CMK (cell line): ENCODE data around the gene CIT.

Source experiments
- DNase-seq: peaks from one replicate; pipeline ENCODE4 v3.0.0-alpha.2; 2010; ENCODE audit warnings: low read depth

CIT gene

DNA sequence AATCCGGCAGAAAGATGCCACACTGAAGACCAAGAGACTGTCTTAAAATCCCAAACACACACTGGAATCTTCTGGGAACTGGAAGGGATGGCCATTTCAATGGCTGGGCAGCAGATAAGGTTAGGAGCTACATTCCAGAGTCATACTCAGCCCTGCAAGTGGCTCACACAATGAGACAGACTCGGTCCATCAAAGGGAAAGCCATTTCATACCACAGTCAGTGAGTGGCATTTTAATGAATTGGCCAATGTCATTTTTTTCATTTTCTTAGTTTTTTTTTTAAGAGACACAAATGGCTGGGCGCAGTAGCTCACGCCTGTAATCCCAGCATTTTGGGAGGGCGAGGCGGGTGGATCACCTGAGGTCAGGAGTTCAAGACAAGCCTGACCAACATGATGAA lies 17.9 kb downstream of the CIT start:
- no peak for DNase-seq

DNA sequence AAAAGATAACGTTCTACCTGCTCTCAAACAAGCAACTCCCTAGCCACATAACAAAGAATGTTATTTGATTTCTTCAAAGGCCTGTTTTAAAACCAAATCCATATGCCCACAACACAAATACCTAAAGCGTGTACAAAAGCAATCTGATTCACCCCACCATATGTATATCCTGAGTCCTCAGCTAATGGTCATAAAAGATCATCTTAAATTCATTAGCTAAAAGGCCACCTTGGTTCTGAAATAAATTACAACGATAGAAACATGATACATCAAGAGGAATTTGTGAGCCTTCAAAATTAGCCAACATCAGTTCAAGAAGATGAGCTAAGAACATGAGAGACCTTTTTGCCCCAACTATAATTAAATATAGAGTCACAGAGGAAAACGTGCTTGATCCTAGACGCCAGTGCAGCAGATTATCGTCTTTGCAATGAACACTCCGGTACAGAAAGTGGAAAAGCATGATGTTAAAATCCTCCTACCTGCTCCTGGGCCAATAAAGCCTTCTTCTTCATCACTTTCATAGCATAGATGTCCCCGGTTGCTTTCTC lies 20.0 kb downstream of the CIT start:
- DNase-seq, result no peak

DNA sequence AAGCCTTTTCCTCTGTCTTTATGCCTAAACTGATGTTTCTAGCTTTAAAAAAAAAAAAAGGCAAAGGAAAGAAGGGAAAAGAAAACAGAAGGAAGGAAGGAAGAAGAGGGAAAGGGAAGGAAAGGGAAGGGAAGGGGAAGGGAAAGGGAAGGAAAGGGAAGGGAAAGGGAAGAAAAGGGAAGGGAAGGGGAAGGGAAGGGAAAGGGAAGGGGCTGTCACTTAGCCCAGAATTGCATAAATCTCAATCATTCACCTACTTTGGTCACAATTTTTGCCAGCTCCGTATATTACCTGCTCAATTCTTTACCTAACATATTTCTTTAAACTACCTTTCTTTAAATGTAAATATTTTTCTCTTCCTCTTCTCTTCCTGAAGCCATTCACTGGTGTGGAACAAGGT lies 26.8 kb downstream of the CIT start:
- DNase-seq, result no peak

DNA sequence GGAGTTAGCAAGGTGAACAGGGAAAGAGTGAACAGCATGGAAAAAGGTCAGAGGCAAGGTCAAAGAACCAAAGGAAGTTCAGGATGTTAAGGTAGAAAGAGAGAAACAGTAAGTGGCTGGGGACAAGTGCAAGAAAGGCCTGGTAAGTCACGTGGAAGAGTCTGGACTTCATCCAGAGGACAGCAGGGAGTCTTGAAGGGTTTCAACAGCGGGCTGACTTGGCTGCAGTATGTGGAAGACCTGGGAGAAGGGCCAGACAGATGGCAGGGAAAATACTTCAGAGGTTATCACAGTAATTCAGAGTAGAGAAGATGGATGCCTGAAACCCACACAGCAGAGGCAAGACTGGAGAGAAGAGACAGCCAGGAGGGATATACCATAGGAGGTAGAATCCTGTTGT lies 34.0 kb downstream of the CIT start:
- DNase-seq, result no peak

DNA sequence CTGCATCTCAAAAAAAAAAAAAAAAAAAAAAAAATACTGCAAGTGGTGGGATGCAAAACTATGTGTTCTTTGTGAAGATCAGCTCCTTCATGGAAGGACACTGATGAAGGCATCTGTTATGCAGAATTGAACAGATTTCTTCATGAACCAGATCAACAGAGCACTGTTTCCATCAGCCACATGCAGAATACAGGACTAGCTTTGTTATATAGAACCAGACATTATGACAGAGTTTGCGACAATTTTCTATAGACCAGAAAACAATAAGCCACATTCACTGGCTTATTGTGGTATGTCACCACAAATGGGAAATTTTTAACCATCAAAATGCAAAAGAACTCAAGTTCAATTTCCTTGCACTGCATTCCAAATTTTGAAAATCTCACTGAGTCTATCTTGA lies 34.7 kb downstream of the CIT start:
- DNase-seq, result no peak

DNA sequence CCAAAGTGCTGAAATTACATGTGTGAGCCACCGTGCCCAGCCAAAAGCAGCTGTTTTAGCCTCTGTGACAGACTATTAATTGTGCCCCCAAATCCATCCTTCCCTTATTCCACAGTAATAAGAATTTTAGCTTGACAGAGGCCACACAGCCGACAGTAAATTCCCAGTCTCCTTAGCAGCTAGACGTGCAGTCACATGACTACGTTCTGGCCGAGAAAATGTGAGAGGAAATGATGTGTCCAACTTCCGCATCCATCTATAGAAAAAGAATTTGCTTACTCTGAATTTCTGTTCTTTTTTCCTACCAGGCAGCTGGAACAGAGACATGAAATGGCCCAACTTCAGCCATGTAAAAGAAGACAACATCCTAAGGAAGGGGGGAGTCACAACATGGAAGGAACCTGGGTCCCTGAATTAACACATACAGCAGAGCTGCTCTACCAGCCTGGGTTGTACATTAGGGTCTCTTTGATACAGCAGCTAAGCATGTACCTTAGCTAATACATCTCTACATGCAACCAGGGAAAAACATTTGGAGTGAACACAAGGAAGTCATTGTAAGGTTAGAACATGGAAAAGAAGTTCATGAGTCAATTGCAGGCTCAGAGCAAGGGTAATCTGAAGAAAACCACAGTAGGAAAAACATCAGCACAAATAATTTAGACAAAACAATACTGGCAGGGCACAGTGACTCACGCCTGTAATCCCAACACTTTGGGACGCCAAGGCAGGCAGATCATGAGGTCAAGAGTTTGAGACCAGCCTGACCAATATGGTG lies 35.5 kb downstream of the CIT start:
- DNase-seq, result no peak

DNA sequence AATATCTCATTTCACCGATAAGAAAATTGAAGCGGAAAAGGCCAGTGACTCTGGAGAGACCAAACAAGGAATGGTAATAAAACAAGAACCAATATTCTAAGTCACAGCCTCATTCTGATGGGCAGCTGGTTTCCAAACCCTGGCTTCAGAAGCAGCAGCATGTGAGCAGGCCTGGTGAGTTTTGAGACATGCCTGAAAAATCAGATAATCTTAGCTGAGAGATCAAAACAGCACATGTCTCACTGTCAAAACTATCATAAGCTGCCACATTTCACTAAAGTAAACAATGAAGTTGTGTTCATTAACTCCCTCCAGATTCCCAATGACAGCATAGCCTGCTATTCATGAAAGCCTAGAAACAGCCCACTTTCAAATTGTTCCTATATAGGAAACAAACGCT lies 36.5 kb downstream of the CIT start:
- DNase-seq, result no peak

DNA sequence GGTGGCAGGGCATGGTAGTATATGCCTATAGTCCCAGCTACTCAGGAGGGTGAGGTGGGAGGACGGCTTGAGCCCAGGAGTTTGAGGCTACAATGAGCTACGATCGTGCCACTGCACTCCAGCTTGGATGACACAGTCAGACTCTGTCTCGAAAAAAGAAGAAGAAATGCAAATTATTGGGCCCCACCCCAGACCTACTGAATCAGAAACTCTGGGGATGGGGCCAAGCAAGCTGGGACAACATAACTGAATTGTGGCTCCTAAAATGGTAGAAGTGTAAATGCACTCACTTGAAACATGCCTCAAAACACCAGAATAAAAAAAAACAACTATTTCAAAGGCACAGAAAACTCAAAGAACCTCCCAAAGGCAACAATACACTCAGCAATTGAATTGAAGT lies 37.0 kb downstream of the CIT start:
- no peak for DNase-seq

DNA sequence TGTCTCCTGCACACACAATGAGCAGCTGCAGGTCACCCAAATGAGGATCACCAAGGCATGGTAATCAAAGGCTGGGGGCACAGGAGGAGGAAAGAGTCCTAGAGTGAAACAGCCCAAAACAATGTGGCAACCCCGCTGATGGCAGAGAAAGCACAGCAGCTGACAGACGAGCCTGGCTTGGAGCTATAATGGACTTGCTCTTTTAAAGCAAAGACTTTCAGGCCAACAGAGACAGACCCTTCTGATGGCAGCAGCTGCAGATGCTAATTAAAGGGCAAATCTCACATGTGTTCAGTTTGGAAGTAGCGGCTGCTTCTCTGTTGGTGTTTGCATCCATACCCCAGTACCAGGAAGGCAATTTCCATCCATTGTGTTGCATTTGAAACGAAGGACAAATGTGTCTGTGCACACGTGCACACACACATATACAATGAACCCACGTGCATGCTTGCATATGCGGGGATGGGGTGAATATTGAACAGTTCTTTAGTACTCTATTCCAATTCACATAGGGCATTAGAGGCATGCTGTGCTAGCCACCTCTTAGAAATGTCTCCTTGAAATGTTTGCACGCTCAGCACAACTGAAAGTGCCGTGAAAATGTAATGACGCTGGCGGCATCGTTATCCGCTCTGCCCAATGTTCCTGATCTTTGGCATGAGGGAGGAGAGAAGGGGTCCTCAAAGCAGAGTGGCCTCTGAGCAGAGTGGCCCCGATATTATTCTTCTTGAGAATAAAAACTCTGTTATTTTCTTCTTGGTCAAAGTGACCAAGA lies 38.1 kb downstream of the CIT start:
- DNase-seq, result no peak

DNA sequence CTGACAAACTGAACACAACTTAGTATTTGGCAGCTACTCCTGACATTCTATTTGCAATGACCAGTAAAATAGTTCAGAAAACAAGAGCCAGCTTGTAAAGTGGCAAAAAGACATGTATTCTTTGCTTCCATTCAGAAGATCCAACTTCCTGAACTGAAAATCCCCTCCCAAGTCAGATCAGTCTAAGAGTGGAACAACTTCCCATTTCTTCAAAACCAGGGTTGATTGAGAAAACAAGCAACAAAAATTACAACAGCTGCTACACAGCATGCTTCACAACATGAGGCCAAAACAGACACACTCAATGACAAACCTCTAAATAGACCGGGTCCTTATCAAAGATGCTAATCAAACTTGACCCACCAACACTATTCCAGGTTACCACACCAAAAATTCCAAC lies 40.3 kb downstream of the CIT start:
- no peak for DNase-seq

DNA sequence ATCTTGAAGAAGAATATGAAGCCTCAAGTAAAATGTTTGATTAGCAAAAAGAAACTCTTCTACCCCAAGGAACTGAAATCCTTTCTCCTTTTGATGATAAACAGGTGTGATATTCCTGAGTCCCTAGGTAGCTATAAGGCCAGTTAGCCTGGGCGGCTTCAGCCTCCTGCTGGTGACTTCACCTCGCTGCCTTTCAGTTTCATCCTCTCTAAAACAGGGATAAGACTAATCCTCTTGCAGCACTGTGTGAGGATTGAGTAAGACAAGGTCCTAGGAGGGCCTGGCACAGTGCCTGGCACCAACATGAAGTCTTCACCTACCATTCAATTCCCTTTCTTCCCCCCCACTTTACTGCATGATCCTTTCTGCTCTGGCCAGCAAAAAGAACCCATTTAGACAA lies 42.1 kb downstream of the CIT start:
- no peak for DNase-seq

DNA sequence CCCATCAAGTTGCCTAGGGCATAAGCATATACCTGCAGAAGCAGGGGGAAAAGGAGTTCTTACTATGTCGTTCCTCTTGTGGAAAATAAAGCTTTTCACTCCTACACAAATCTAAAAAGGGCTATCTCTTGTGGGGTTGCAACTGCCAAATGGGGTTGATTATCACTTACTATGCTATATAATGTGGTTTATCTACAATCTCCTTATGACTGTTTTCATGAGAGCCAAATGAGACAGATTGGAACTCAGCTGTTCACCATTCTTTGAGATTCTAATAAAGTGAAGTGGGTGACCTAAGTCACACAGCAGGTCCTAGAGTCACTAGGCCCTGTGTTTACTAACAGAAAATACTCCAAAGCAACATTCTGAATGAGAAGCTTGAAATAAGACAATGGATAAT lies 47.7 kb downstream of the CIT start:
- no peak for DNase-seq

DNA sequence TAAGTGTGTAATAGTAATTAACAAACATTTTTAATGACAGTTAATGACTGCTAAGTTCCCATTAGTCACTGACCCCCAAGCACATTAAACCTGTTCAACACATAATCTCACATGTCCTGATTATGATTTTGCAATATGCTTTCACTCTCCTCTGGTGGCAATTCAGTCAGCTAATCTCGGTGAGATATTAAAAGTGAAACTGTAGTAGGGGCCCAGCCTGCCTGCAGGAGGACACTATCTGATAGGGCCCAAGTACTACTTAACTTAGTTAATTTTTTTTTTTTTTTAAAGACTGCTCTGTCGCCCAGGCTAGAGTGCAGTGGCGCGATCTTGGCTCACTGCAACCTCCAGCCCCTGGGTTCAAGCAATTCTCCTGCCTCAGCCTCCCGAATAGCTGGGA lies 48.8 kb downstream of the CIT start:
- no peak for DNase-seq

DNA sequence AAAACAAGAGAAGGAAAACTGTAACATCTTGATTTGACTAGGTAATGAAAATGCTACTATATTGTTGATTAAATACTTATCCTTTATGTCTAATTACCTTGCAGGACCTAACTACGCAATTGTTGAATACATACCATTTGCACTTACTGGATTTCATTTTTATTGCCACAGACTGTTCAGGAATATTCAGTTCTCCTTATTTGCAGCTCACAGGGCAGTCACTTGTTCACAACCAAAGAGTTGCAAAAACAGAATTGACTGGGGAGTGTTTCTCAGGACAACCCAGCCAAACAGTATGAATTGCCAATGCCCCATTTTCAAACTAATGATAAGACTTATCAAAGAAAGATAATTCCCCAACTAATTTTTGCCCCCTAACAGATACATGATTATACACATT lies 49.4 kb downstream of the CIT start:
- no peak for DNase-seq

DNA sequence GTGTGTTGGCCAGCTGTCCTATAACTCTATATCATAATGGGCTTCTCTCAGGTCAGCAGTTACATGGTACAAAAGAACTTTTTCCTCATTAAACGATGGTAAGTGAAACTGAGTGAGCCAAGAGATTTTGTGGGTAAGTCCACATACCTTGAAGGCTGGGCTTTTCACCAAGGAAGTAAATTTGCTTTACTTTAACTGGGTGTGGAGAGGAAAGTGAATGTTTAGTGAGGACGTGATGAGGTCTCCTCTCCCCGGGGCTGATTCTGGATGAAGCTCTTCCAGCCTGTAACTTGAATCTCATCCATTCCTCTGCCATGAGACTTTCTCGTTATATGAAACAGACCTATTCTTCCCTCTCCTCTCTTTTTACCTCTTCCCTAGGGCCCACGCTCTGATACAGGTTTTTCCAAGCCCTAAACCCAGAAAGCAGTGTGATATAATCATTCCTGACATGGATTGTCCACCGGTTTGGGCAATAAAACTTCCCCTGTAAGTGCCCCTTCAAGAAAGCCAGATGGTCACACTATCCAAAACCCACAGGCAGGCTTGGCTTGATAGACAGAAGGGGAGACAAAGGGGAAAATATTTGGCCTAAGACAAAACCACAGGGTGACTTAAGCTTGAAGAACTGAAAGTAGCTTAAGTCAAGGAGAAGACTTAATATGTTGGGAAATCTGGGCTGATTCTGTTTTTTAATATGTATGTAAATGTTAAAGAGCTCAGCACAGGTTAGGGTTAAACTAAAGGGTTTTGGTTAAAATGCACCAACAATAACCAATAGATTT lies 50.3 kb downstream of the CIT start:
- DNase-seq, result no peak

DNA sequence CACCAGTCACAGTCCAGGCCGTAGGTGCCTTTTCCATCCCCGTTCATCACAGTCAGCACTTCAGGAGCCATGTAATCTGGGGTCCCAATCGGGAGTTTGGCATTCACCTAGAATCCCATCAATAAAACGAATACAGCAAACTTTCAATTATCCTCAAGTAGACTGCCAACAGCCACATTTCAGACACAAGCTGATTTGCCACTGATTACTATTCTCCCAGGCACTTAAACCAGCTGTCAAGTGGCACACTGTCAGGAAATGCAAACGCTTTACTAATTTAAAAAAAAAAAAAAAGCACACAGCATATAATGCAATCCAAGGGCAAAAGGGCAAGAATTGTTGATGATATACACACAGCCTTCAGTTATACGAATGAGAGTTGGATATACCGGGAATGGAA lies 51.9 kb downstream of the CIT start:
- DNase-seq, result no peak

DNA sequence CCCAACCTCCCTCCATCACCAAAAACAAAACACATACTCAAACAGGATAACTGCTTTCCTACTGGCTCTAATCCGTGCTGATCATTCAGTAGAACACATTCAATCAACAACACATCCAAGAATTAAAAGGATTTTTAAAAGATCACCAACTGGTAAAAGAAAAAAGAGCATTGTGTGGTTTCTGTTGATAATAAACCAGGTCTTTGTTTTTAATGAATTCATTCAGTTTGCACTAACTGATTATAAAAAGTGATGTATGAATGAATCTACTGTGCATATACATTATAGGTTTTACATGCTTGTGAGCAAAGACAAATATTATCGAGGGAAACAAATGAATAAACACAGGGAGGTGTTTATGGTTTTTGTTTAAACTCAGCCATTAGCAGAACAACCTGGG lies 55.1 kb downstream of the CIT start:
- DNase-seq, result no peak

DNA sequence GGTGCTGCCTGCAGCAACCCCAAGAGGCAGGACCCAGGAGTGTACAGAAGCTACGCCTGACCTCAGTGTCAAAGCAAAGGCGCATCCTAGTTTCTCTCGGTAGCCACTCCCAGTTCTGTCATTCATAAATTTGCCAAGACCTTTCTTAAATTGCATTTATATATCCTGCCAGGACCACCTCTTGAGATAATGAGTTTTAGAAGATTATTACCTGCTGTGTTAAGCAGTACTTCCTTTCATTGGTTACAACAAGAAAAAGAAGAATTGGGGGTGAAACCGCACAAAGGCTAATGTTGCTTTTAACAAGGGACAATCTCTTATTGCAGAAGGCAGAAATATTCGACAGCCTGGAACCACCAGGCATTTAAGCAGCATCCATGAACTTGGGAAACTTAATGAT lies 57.8 kb downstream of the CIT start:
- DNase-seq, result no peak

DNA sequence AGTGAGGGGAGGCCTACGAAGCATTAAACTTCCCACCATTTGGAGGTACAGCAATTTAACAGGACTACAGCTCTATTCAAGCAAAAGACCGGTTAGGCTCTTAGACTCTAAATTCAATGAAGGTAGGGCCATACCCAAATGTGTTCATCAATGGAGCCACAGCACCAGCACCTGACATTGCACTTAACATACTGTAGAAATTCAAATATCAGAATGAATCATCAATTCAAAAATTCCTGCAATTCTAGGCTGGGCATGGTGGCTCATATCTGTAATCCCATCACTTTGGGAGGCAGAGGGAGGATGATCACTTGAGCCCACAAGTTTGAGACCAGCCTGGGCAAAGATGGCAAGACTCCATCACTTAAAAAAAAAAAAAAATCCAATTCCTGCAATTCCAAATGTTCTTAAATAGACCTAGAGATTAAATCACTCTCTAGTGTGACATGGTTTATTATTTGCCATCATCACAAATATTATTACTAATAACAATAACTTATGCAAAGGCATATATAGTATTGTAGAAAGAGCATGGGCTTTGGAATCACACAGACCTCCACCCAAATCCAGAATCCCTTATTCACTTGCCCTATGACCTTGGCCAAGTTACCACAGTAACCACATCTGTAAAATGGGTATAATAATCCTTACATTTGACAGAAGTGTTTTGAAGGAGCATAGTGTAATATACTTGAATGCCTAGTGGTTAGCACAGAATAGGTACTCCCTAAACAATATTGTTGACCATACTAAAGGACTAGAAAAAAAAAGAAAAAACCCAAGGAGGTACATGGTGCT lies 59.4 kb downstream of the CIT start:
- no peak for DNase-seq

DNA sequence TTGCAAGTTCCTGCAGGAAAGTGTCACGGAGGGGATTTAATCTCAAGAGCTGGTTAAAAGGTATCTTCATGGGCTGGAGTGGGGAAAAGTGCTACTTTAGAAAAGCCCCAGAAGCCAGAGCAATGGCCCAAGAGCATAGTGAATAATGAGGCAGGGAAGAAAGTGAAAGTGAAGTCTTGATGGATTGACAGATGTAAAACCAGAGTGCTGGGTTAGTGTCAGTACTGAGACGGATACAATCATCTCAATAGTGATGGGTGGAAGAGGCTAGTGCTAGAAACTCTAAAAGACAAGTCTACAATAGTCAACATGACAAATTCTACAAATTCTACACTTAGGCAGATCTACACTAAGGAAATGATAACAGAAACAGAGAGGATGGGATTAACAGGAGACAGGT lies 68.1 kb downstream of the CIT start:
- no peak for DNase-seq

DNA sequence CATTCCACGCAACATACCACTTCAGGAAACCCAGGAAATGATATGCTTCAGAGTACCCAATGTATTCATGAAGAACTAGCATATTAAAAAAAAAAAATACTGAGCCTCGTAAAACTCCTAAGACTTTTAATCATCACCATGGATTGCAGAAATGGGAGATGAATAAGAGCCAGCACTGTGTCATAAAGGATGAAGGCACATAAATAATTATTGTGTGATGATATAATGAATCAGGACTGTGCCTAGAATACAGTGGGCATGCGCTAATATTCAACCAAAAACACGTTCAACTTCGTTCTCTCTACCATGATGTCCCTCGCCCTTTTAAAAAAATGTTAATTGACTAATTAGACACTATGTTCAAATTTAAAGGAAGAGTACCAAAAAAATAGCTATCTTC lies 68.7 kb downstream of the CIT start:
- DNase-seq, result no peak

DNA sequence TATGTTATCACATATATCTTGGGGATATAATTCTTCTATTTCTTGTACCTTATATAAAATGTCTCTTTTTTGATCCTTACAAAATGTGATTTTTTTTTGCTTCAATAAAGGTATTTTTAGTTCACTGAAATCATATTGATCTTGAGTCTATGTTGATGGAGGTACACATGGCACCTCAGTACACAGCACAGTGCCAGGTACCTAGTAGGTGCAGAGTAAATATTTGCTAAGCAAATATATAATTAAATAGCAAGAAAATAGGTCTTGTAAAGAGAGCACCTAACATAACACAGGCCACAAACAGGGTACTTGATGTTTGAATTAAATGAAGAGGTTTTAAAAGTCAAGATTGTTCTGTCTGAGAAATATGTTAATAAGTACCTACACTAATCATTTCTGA lies 69.7 kb downstream of the CIT start:
- no peak for DNase-seq
